HG02571 (cell line): ENCODE measurements around the gene PGS1.

Experiments
- ATAC-seq: cut with Tn5 transposase; IDR thresholded peaks from one replicate; pipeline ENCODE4 v1.9.1; 2021; ENCODE audit warnings: mild to moderate bottlenecking, moderate library complexity; ENCODE audit not compliant: unreplicated experiment

The PGS1 gene

DNA sequence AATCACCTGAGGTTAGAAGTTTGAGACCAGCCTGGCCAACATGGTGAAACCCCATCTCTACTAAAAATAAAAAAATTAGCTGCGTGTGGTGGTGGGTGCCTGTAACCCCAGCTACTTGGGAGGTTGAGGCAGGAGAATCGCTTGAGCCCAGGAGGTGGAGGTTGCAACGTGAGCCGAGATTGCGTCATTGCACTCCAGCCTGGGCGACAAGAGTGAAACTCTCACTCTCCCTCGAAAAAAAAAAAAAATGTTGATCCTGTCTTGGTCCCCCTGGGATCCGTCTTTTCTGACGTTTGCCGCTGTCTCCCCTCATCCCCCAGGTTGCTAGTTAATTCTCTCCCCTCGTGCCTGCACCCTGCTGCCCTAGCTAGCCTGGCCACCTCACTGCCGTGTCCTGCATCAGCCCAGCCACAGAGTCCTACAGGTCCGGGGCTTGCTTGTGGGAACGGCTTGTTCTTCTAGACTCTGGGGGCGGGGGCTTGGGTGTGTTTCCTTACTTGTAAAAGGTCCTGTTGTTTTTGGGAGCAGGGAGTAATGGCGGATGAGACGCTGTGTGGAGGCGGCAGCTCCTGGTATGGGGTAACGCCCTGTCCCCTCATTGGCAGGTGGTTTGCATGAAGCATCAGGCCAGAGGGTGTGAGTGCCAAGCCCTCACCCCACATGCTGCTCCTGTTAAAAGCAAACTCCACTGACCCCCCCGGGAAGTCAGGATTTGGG lies 44.6 kb downstream of the PGS1 start:
- ATAC-seq, result no peak

DNA sequence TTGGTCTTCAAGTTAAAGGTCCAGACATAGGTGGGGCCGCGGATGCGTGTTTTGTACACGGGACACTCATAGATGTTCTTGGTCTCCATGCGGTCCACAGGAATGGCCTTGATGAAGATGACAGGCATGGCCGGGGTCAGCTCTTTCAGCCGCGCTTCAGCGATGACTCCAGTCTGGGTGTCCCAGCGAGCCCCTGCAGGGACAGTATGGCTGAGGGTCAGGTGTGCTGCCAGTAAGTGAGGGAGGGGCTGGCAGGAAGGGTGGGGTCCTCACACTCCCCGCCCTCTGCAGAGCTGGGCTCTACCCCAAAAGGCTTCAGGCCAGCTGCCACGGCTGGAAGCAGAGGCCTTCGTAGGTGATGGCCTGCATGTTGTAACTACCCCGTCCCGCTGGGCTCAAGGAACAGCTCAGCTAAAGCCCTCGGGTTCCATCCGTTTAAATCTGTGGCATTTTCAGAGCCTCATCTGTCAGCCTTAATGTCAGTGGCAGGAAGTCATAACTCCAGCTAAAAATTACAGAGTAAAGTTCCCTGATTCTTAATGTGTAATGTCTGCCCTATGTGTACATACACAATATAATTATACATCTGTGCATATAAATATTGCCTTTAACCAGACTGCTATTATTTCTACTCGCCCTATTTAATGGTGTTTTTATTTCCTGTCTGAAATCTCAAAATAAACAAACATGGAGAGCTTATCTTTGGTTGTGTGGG lies 45.7 kb downstream of the PGS1 start:
- ATAC-seq, result no peak

DNA sequence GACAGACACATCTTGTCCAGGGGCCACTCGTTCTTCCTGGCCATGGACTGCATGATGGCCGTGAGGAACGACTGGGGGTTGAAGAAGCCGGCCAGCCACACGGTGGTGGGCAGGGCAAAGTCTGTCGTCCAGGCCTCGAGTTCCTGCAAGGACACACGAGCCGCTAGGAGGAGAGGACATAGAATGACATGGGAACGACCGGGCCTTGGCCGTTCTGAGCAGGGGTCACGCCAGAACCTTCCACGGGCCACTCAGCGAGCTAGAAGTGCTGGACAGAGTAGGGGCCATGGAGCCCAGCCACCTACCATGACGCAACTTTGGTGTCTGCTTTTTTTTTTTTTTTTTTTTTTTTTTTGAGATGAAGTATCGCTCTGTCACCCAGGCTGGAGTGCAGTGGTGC lies 47.0 kb downstream of the PGS1 start:
- ATAC-seq, result no peak

DNA sequence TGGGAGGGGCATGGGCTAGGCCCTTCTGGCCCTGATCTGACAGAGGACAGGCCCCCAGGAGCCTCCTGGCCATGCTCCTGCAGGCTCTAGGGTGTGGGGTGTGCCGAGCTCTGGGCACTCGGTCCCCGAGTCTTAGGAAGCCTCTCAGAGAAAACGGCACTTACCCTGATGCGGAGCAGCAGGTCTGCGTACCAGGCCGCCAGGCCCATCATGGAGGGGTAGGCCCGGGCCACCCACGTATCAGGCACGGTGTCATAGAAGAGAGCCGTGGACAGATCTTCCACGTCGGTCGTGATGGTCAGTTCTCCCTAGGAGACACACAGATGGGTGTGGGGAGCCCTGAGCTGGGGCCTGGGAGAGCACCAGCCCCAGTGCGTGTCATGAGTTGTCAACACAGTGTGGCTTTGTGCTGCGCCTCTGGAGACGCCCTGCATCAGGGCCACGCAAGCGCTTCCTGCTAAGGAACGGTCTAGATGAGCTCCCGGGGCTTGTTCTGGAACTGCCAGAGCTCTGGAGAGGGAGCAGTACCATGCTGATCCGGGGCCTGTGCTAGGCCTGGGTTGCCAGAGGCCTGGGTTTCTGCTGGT lies 47.9 kb downstream of the PGS1 start:
- no peak for ATAC-seq

DNA sequence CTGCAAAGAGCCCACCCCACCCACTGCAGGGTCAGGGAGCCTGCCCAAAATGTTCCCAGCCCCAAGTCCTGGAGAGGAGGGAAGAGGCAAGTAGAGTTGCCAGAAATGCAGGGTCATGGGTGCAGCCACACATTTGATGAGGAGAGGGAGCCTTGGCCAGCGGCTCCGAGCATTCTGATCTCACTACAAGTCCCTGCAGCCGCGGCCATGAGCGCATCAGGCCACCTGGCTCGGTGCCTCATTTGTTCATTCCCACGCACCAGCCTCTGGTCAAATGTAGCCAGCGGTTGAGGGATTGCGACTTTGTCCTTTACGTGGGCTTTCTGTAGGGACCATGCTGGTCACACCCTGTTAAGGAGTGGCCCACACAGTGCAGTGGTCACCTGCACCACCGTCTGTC lies 48.7 kb downstream of the PGS1 start:
- no peak for ATAC-seq

DNA sequence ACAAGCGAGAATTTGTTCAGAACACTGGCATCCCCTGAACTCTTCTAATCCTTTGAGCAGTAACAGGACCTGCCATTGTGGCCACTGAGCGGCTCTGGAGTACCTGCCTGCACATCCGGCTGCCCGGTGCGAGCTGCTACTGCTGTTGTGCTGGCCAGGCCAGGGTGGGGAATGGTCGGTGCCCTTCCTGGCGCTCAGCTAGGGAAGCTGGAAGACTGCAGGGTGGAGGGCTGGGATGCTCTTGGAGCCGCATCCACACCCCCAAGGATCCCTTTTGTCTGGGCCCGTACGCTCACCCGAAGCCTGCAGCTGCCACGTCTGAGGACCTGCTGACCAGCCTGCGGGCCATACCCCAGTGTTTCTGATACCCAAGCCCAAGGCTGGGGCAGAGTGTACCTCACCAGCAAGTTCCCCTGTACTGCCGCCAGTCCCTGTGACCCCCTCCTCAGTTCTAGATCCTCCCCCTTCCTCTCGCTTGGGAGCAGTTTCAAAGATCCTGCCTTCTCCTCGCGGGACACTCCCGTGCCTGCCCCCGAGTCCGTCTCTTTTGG lies 49.7 kb downstream of the PGS1 start:
- ATAC-seq, result no peak

DNA sequence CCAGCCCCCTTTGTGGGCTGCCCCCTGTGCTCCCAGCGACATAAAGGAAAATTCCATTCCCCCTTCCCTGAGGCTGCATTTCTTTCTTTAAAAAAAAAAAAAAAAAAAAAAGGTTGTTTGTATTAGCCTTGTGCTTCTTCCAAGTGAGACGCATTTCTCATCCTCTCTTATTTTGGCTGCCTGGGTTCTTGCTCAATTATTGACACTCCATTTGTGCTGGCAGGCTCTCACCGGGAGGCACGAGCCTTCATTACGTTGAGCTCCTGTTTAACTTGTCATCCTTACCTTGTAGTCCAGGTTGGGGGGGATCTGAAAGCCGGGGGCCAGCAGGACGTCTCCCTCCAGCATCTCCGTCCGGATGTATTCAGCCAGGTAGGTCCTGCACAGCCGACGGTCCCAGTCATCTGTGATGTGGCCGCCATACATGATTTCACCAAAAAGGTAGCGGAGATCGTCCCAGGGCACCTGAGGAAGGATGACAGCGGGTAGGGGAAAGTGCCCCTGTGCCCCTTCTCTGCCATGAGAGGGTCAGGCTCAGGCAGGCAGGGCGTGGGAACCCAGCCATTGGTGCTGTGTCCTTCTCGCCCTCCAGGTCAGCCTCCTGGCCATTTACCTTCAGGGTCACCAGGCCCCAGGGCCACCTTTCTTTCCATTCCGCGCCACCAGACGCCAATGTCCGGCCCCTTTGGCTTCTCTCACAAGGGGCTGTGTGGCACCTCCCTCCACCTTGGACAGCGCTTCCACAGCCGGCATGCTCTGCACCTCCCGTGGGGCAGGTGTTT lies 50.6 kb downstream of the PGS1 start:
- ATAC-seq, result no peak

DNA sequence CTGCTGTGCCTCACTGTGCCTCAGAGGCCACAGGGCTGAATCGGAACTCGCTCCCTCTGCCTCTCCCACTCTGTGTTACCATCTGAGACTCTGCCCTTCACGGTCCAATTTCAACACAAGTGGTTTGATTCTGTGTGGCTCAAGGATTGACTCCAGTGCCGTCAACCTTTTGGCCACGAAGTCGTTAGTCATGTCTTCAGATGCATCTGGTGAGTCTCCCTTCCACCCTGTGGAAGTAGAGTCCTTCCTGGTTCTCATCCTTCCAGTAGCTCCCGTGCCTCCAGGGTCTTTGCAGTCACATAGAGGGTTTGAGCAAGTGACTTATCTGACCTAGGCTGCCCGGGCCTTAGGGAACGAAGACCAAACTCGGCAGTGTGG lies 51.2 kb downstream of the PGS1 start:
- no peak for ATAC-seq

DNA sequence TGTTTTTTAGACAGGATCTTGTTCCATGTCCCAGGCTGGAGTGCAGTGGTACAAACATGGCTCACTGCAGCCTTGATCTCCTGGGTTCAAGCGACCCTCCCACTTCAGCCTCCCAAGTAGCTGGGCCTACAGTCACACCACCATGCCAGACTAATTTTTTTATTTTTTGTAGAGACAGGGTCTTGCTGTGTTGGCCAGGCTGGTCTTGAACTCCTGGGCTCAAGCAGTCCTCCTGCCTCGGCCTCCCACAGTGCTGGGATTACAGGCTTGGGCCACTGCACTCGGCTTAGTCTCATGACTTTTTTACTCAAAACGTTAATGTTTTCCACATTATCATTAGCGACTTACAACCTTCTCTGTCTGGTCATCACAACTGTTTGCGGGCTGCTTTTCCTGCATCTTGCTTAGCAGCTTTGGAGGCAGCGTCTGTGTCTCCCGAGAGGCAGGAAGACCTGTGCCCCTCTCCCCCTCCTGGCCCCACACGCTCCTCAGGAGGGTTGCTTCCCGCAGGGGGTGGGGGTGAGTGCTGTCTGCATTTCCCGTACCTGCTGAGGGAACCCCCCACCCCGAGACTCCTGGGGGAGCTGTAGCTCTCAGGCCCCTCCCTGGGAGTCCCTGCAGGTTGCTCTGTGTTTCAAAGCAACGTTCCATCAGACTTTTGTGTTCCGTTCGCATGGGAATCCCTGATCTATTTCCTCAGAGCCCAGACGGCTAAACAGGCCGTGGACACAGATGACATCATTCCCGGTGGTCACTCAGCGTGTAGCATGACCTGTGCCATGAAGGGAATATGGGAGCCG lies 52.6 kb downstream of the PGS1 start:
- ATAC-seq, result no peak

DNA sequence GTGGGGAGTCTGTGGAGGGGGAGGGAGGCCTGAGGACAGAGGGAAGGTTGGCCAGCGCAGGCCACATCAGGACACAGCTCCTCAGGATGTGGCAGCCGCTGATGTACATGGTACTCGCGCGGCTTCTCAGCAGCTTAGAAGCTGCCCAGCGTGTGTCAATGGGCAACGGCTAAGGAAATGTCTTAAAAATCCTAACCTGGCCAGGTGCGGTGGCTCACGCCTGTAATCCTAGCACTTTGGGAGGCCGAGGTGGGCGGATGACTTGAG lies 53.2 kb downstream of the PGS1 start:
- no peak for ATAC-seq

DNA sequence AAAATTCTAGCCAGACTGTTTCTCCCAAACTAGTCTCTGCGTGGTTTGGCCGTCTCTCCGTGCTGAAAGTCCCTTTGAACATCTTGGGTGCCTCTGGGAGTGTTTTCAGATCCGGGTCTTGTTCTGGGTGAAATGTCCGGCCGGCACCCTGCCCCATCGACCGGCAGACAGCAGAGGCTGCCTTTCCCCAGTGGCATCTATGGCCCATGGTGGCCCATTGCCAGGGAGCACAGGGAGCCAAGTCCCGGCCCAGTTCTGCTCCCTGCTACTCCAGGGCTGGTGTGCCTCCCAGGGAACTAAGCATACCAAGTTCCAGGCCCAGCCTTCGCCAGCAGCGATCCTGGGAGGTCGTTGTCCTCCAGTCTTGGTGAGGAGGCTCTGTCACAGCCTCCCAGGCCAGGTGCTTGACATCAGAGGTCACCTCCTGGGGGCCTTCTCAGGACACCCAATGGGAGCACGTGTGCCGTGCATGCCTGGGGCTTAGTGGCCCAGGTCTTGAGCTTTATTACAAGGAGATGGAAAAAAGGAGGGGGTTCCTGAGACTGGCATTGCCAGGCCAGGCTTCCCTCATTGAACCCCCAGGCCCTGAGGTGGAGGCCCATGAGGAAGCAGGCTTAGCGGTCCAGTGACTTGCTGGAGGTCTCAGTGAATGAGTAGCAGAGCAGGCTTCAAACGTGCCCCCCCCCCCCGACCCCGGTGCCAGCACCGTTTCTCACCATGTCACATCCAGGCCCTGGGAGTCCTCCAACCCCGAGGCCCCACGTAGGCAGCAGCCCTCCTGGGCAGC lies 54.0 kb downstream of the PGS1 start:
- no peak for ATAC-seq

DNA sequence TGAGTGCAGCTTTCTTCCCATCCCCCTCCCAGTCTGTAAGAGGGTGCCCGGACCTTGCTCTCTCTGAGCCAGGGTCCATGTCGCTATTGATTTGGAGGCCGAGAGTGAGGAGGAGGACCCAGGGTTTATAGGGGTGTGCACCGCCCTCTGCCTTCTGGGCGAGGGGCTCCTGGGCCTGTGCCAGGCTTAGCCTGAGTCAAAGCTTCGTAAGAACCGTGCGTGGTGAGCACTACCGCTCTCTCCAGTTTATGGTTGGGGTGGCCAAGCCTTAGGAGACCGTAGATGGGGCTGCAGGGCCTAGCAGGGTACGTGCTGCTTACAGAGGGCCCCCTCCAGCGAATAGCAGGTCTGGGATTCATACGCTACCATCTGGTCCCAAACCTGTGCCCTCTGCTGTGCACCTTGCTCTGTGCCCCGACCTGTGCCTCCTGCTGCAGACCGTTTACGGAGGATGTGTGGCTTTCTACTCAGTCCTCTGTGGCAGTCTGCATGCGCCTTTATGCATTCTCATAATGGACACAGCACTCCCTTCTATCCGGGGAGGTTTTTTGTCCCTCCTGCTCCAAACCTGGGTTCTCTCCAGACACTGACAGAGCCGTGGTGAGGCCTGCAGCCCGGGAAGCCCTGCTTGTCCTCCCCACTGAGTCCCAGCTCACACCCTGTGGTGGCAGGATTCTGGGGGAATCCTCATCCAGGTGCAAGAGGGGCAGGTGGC lies 54.7 kb downstream of the PGS1 start:
- no peak for ATAC-seq

DNA sequence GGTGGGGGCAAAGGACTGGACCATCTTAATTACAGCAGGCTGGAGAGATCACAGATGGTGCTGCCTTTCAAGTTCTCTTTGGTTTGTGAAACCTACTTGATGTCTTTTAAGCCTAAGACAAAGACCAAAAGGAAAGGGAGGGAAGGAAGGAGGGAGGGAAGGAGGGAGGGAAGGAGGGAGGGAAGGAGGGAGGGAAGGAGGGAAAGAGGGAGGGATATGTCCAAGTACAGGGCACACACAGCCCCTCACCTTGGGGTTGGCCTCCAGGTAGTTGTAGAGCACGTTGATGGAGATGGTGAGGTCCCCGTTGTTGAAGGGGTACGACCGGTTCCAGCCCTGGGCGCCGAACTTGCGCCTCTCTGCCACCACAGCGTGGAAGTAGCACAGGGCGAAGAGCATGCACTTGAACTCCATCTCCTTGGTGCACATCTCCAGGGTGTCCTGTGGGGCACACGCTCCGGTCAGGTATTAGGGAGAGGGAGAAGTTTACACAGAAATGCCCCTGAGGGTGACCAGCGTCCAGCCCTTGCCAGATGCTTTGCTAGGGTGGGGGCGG lies 55.4 kb downstream of the PGS1 start:
- no peak for ATAC-seq

DNA sequence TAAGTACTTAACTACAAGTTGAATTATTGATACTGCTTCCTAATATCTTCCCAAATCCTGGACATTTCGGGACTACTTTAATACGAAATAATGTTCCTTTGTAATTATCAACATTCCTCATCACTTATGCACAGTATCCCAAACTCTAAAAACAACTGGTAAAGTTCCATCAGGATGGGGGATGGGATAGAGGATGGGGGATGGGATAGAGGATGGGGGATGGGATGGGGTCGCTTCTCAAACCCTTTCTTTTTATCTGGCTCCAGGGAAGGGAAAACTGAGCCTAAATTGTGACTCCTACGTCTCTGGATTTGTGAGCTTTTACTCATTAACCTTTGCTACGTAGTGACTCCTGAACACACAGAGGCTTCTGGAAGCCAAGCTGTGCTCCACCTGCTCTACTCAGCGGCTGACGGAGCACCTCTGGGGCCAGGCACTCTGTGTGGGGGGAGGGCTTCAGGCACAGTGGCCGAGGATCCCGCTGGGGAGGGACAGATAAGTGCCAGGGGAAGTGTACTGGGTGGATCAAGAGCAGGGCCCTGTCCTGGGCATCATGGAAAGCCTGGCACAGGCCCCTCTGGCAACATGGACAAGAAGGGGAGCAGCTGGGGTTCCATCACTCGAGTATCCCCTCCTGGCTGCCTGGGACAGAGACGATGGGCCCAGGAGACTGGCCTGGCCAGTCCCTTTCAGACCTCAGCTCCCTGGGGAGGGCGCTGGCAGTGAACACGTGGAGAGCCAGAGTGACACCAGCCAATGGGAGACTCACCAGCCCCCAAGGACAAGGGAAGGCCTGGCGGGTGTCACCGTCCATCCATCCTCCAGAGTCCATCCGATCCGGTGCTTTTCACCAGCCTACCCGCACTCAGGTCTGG lies 56.2 kb downstream of the PGS1 start:
- ATAC-seq, result no peak

DNA sequence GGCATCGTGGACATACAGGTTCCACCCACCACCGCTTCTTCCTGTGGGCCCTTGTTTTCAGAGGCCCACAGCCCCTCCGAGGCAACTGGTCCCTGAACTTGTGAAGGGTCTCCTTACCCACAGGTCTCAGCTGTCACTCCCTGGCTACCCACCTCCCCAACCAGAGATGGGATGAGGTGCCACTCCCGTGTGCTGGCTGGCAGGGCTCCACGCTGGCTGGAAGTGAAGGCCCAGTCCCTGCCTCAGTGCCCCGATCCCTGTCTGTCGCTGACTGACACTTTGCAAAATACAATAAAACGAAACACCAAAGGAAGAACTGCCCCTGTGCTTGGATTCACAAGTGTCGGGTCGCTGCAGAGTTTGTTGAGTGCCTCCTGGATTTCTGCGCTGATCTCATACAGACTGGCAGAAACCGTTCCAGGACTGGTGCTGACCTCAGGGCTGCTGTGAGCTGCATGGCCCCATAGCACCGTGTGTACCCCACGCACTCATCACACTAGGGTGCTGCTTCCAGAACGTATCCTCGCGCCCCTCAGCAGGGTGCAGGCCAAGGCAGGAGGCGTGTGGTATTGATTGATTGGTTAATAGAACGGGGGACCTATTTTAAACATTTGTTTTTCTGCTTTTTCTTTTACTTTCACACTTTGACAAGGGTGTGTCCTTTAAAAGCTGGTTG lies 57.0 kb downstream of the PGS1 start:
- no peak for ATAC-seq

DNA sequence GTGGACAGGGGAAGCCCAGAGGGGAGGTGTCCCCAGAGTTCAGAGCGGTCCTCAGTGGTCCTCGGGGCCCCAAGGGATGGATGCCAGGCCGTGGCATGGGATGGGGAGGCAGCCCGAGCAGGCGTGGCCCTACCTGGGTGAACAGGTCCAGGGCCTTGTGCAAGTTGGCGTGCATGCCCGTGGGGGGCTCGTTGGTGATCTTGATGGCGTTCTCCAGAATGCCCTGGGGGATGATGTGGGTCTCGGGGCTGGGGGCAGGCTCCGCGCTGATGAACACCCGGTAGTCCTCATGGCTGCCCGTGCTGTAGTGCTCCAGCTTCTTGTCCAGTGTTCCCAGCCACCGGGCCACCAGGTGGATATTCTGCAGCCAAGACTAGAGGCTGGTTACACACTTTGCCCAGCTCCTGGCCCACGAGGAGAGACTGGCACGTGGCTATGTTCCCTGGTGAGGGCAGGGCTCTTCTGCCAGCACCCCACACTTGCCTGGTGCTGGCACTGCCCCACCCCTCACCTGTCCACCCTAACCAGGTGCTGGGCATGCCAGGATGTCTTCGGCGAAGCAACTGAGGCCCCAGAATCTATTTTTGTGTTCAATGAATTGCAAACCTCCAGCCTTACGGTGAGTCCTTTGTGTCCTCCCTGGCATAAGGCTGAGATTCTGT lies 59.2 kb downstream of the PGS1 start:
- ATAC-seq, result no peak

DNA sequence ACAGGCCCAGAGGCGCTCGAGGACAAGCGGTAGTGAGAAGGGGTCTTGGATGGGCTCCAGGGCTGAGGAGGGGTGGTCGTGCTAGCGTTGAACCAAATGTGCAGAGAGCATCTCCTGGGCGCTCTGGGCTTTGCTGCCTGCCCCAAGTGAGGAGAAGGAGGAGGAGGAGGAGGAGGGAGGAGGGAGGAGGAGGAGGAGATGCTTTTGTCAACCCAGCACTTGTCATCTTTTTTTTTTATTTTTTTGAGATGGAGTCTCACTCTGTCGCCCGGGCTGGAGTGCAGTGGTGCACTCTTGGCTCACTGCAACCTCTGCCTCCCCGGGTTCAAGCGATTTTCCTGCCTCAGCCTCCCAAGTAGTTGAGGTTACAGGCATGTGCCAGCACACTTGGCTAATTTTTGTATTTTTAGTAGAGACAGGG lies 59.8 kb downstream of the PGS1 start:
- no peak for ATAC-seq
